GM23338 (cell line): ENCODE results near the gene RUBCN.

Experiments used
- EZH2phosphoT487 ChIP-seq: fragments of 200-600 bp; sonication (generic); IDR thresholded peaks from one replicate; pipeline ENCODE4 v1.8.1; 2018; ENCODE audit warnings: antibody characterized with exemption; ENCODE audit not compliant: unreplicated experiment
- JUNB ChIP-seq: IDR thresholded peaks from one replicate; pipeline ENCODE4 v1.6.1; 2016; ENCODE audit warnings: antibody characterized with exemption; ENCODE audit not compliant: unreplicated experiment
- POLR2AphosphoS5 ChIP-seq: IDR thresholded peaks from 2 replicates; pipeline ENCODE4 v1.6.1; 2016; ENCODE audit warnings: antibody characterized with exemption, low read depth
- STAT1 ChIP-seq: IDR thresholded peaks from one replicate; pipeline ENCODE4 v1.6.1; 2016; ENCODE audit warnings: antibody characterized with exemption; ENCODE audit not compliant: unreplicated experiment
- TF ChIP-seq, protein P1 (sequence below), 2 experiments: fragments of 200-600 bp in 1 of 2; sonication (generic) in 1 of 2; conservative IDR thresholded peaks; 2 replicates each; pipeline versions ENCODE4 v1.5.1 to v1.6.1; 2016 to 2017; ENCODE audit warnings: antibody characterized with exemption in 2 of 2, low read depth in 2 of 2, mild to moderate bottlenecking in 2 of 2, moderate library complexity in 1 of 2

- TF ChIP-seq, protein P1, sequence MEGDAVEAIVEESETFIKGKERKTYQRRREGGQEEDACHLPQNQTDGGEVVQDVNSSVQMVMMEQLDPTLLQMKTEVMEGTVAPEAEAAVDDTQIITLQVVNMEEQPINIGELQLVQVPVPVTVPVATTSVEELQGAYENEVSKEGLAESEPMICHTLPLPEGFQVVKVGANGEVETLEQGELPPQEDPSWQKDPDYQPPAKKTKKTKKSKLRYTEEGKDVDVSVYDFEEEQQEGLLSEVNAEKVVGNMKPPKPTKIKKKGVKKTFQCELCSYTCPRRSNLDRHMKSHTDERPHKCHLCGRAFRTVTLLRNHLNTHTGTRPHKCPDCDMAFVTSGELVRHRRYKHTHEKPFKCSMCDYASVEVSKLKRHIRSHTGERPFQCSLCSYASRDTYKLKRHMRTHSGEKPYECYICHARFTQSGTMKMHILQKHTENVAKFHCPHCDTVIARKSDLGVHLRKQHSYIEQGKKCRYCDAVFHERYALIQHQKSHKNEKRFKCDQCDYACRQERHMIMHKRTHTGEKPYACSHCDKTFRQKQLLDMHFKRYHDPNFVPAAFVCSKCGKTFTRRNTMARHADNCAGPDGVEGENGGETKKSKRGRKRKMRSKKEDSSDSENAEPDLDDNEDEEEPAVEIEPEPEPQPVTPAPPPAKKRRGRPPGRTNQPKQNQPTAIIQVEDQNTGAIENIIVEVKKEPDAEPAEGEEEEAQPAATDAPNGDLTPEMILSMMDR (conservative IDR thresholded peaks at IDR 0.05; ENCODE audit: low read depth in 2 of 2) = no peak
- TF ChIP-seq POLR2AphosphoS5 (no peak), EZH2phosphoT487 (no peak), JUNB (no peak), STAT1 (no peak)
These were observed 61.8 kb downstream of the RUBCN start for GRCh38 chr3:197674741-197675562.
